ENCODE data around the gene LRRTM4.

The LRRTM4 gene

DNA sequence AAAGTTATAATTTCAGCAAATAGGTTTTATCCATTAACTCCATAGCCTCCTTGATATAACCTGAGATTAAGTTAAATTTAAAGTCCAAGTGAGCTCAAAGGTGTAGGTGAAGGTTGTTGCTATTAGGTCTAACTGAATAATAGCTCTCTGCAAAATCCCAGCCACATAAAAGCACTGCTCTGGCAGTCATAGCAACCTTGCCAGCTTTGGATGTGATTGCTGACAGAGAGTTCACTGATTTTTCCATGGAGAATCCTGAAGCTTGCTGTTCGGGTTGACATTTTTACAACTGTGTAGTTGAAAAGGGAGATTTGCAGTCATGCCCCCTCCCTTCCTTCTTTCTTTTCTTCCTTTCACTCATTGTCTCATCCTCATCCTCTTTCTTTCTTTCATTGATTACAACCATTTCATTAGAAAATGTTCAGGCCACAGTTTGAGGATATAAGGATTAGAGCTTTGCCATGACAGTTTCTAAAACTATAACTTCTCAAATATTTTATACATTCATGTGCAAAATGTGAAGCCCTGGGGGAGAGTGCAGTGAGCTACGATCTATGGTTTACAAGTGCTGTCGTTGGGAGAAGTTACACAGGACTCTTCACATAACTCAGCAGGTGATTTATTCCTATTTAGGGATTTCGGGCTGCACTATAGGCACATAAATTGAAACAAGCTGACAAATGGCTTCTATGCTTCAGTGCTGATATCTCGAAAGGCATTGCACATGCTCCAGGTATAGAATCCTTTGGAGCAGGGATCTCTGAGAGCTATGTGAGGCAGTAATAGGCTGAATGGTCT is 193.8 kb downstream of the LRRTM4 start:
- no peak for DNase-seq
- 82% methylated on average over 4 of the region's 5 CpGs for WGBS (ENCODE audit: insufficient coverage)
- POLR2A ChIA-PET, result no interaction called here

DNA sequence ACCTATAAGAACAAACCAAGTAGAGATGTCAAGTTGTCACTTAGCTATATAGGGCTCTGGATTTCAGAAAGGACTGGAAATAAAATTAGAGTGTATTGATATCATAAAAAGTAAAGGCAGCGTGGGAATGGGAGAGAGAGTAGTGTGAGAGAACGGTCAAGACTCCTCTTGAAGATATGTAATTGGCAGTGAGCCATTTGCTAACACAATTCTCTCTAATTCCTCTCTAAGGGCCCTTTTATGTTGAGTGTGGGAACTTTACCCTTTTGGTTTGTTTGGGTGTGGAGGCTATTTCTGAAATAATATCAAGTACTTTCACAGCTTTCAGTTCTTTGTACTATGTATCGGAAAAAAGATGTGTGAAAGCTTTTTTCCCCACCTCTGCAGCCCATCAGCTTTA is 196.8 kb downstream of the LRRTM4 start:
- ChIA-PET POLR2A (no interaction called here), CTCF (no interaction called here)
- Histone ChIP-seq H3K4me1 (ENCODE audit: control extremely low read depth in 1 of 4, control insufficient read depth in 4 of 4, insufficient read depth in 4 of 4, low read length in 3 of 4) (no peaks in the 10 kb centered on the region), H3K9me3 (ENCODE audit: control extremely low read depth in 1 of 5, control insufficient read depth in 4 of 5, insufficient read depth in 2 of 5, low read depth in 1 of 5, low read length in 4 of 5) (no peaks in the 10 kb centered on the region), H3K4me3 (ENCODE audit: control insufficient read depth in 1 of 7, extremely low read depth in 1 of 7, insufficient read depth in 4 of 7, low read depth in 2 of 7, low read length in 6 of 7) (no peak overlapping the region), H3K36me3 (ENCODE audit: control insufficient read depth in 4 of 4, insufficient read depth in 4 of 4, low read length in 3 of 4) (no peaks in the 10 kb centered on the region), H3K27me3 (replicated peaks in 2 of 5; ENCODE audit: control insufficient read depth in 4 of 5, insufficient read depth in 5 of 5, low read length in 4 of 5) (no peaks in the 10 kb centered on the region), H3K27ac (ENCODE audit: insufficient read depth in 1 of 2, low read depth in 1 of 2, low read length in 2 of 2, poor library complexity in 1 of 2, severe bottlenecking in 2 of 2) (no peak overlapping the region)
- no peak for DNase-seq
- 100% methylated on average over 1 of the region's 3 CpGs for WGBS (ENCODE audit: insufficient coverage)

More for the DNA sequence above, 193.8 kb downstream of the LRRTM4 start:
- Histone ChIP-seq H3K27me3 (replicated peaks in 2 of 5; ENCODE audit: control insufficient read depth in 4 of 5, insufficient read depth in 5 of 5, low read length in 4 of 5) (no peaks in the 10 kb centered on the region), H3K9me3 (ENCODE audit: control extremely low read depth in 1 of 5, control insufficient read depth in 4 of 5, insufficient read depth in 2 of 5, low read depth in 1 of 5, low read length in 4 of 5) (no peaks in the 10 kb centered on the region), H3K4me1 (ENCODE audit: control extremely low read depth in 1 of 4, control insufficient read depth in 4 of 4, insufficient read depth in 4 of 4, low read length in 3 of 4) (no peaks in the 10 kb centered on the region), H3K27ac (ENCODE audit: insufficient read depth in 1 of 2, low read depth in 1 of 2, low read length in 2 of 2, poor library complexity in 1 of 2, severe bottlenecking in 2 of 2) (no peak overlapping the region), H3K4me3 (ENCODE audit: control insufficient read depth in 1 of 7, extremely low read depth in 1 of 7, insufficient read depth in 4 of 7, low read depth in 2 of 7, low read length in 6 of 7) (no peak overlapping the region), H3K36me3 (ENCODE audit: control insufficient read depth in 4 of 4, insufficient read depth in 4 of 4, low read length in 3 of 4) (no peaks in the 10 kb centered on the region)
- CTCF ChIA-PET, result no interaction called here

DNA sequence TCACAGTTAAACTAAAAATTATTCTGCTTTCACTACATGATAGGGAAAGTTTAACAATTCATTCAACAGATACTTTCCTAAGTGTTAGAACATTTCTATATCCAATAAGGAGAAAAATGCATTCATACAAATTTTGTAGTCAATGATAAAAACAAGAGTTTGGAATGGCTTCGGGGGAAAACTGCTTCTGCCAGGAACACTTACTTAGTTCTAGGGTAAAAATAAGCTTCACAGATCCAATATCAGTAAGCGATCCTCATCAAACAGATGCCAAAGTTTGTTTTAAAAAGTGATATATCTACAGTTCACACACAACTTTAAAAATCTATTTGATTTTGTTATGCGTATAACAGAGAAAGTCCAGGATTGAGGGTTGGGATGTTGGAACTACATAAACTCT is 199.7 kb downstream of the LRRTM4 start:
- no peaks in the 10 kb centered on the region for H3K36me3 ChIP-seq (ENCODE audit: control insufficient read depth in 4 of 4, insufficient read depth in 4 of 4, low read length in 3 of 4)
- no peaks in the 10 kb centered on the region for H3K27me3 ChIP-seq (replicated peaks in 2 of 5; ENCODE audit: control insufficient read depth in 4 of 5, insufficient read depth in 5 of 5, low read length in 4 of 5)
- DNase-seq, result no peak
- POLR2A ChIA-PET, result no interaction called here
- H3K27ac ChIP-seq (ENCODE audit: insufficient read depth in 1 of 2, low read depth in 1 of 2, low read length in 2 of 2, poor library complexity in 1 of 2, severe bottlenecking in 2 of 2), result no peak overlapping the region
- CTCF ChIA-PET, result no interaction called here
- H3K4me3 ChIP-seq (ENCODE audit: control insufficient read depth in 1 of 7, extremely low read depth in 1 of 7, insufficient read depth in 4 of 7, low read depth in 2 of 7, low read length in 6 of 7), result no peak overlapping the region
- no peaks in the 10 kb centered on the region for H3K4me1 ChIP-seq (ENCODE audit: control extremely low read depth in 1 of 4, control insufficient read depth in 4 of 4, insufficient read depth in 4 of 4, low read length in 3 of 4)
- H3K9me3 ChIP-seq (ENCODE audit: control extremely low read depth in 1 of 5, control insufficient read depth in 4 of 5, insufficient read depth in 2 of 5, low read depth in 1 of 5, low read length in 4 of 5), result no peaks in the 10 kb centered on the region
- no CpG with 5 or more reads among the region's 3 CpGs for WGBS (ENCODE audit: insufficient coverage)

DNA sequence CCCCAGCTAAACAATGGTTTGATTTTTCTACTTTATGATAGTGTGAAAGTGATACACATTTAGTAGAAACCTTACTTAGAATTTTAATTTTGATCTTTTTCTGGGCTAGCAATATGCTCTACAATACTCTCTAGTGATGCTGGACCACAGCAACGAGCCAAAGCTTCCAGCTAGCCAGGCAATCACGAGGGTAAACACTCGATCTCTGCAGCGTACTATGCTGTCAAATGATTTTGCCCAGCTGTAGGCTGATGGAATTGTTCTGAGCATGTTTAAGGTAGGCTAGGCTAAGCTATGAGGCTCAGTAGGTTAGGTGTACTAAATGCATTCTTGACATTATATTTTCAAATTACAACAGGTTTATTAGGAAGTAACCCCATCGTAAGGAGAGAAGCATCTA is 207.5 kb downstream of the LRRTM4 start:
- no peak for DNase-seq
- Histone ChIP-seq H3K9me3 (ENCODE audit: control extremely low read depth in 1 of 5, control insufficient read depth in 4 of 5, insufficient read depth in 2 of 5, low read depth in 1 of 5, low read length in 4 of 5) (no peaks in the 10 kb centered on the region), H3K4me1 (ENCODE audit: control extremely low read depth in 1 of 4, control insufficient read depth in 4 of 4, insufficient read depth in 4 of 4, low read length in 3 of 4) (no peaks in the 10 kb centered on the region), H3K27me3 (replicated peaks in 2 of 5; ENCODE audit: control insufficient read depth in 4 of 5, insufficient read depth in 5 of 5, low read length in 4 of 5) (no peaks in the 10 kb centered on the region), H3K27ac (ENCODE audit: insufficient read depth in 1 of 2, low read depth in 1 of 2, low read length in 2 of 2, poor library complexity in 1 of 2, severe bottlenecking in 2 of 2) (no peak overlapping the region), H3K4me3 (ENCODE audit: control insufficient read depth in 1 of 7, extremely low read depth in 1 of 7, insufficient read depth in 4 of 7, low read depth in 2 of 7, low read length in 6 of 7) (no peak overlapping the region), H3K36me3 (ENCODE audit: control insufficient read depth in 4 of 4, insufficient read depth in 4 of 4, low read length in 3 of 4) (no peaks in the 10 kb centered on the region)
- ChIA-PET POLR2A (no interaction called here), CTCF (no interaction called here)
- WGBS (ENCODE audit: insufficient coverage), result no CpG with 5 or more reads among the region's 5 CpGs

DNA sequence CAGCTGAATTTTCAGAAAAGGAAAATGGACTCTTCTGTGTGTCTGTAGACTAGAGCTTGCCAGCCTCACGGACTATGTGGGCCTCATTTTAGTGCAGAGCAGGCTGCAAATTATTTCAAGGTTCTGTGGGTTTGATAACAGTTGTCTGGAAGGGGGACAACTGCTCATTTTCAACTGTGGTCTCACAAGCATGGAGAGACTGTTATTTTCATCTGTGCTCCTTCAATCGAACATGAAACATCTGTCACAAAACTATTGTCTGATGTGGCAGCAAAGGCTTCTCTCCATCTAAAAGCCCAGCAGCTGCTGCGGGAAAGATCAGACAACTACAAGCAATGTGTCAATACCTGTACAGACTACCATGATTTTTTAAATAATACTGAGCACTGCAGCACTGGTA is 211.8 kb downstream of the LRRTM4 start:
- H3K4me1 ChIP-seq (ENCODE audit: control extremely low read depth in 1 of 4, control insufficient read depth in 4 of 4, insufficient read depth in 4 of 4, low read length in 3 of 4), result no peaks in the 10 kb centered on the region
- CTCF ChIA-PET, result no interaction called here
- WGBS (ENCODE audit: insufficient coverage), result 77% methylated on average over 2 of the region's 3 CpGs
- no peaks in the 10 kb centered on the region for H3K9me3 ChIP-seq (ENCODE audit: control extremely low read depth in 1 of 5, control insufficient read depth in 4 of 5, insufficient read depth in 2 of 5, low read depth in 1 of 5, low read length in 4 of 5)
- no peaks in the 10 kb centered on the region for H3K36me3 ChIP-seq (ENCODE audit: control insufficient read depth in 4 of 4, insufficient read depth in 4 of 4, low read length in 3 of 4)
- DNase-seq, result no peak
- POLR2A ChIA-PET, result no interaction called here
- H3K27me3 ChIP-seq (replicated peaks in 2 of 5; ENCODE audit: control insufficient read depth in 4 of 5, insufficient read depth in 5 of 5, low read length in 4 of 5), result no peaks in the 10 kb centered on the region
- no peak overlapping the region for H3K27ac ChIP-seq (ENCODE audit: insufficient read depth in 1 of 2, low read depth in 1 of 2, low read length in 2 of 2, poor library complexity in 1 of 2, severe bottlenecking in 2 of 2)
- H3K4me3 ChIP-seq (ENCODE audit: control insufficient read depth in 1 of 7, extremely low read depth in 1 of 7, insufficient read depth in 4 of 7, low read depth in 2 of 7, low read length in 6 of 7), result no peak overlapping the region

DNA sequence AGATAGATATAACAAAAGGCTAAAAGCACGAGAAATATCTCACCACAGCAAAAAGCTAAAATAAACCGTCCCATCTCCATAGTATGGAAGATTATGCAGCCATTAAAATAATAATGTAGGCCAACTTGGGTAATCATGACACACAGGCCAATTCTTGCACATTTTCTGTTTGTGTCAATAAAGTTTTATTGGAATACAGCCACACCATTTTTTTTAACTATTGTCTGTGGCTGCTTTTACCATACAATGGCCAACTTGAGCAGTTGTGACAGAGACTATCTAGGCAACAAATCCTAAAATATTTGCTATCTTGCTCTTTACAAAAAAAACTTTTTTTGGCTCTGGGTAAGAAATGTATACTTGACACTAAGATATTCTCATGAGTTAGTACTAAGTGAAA is 212.5 kb downstream of the LRRTM4 start:
- ChIA-PET POLR2A (no interaction called here), CTCF (no interaction called here)
- no peaks in the 10 kb centered on the region for H3K9me3 ChIP-seq (ENCODE audit: control extremely low read depth in 1 of 5, control insufficient read depth in 4 of 5, insufficient read depth in 2 of 5, low read depth in 1 of 5, low read length in 4 of 5)
- no peaks in the 10 kb centered on the region for H3K36me3 ChIP-seq (ENCODE audit: control insufficient read depth in 4 of 4, insufficient read depth in 4 of 4, low read length in 3 of 4)
- WGBS (ENCODE audit: insufficient coverage), result no CpG with 5 or more reads among the region's 2 CpGs
- no peak for DNase-seq
- no peaks in the 10 kb centered on the region for H3K4me1 ChIP-seq (ENCODE audit: control extremely low read depth in 1 of 4, control insufficient read depth in 4 of 4, insufficient read depth in 4 of 4, low read length in 3 of 4)
- no peak overlapping the region for H3K27ac ChIP-seq (ENCODE audit: insufficient read depth in 1 of 2, low read depth in 1 of 2, low read length in 2 of 2, poor library complexity in 1 of 2, severe bottlenecking in 2 of 2)
- no peaks in the 10 kb centered on the region for H3K27me3 ChIP-seq (replicated peaks in 2 of 5; ENCODE audit: control insufficient read depth in 4 of 5, insufficient read depth in 5 of 5, low read length in 4 of 5)
- no peak overlapping the region for H3K4me3 ChIP-seq (ENCODE audit: control insufficient read depth in 1 of 7, extremely low read depth in 1 of 7, insufficient read depth in 4 of 7, low read depth in 2 of 7, low read length in 6 of 7)

DNA sequence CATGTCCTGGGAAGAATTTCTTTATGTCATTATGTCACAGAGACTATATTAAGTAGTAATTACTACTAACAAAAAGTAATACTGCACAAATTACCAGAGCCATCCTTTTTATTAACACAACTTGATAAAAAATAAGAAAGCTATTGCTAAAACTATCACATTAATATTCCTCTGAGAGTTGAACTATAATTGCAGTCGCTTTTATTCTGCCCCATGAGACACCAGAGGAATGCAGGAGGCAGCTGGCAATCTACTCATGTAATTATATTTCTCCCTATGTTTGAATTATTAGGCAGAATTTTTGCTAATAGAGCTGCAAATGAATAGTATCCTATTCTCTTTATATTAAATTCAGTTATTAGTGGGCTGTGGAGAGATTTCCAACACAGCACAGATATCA is 220.7 kb downstream of the LRRTM4 start:
- CTCF ChIA-PET, result no interaction called here
- WGBS (ENCODE audit: insufficient coverage), result no CpG with 5 or more reads among the region's 1 CpG
- Histone ChIP-seq H3K4me3 (ENCODE audit: control insufficient read depth in 1 of 7, extremely low read depth in 1 of 7, insufficient read depth in 4 of 7, low read depth in 2 of 7, low read length in 6 of 7) (no peak overlapping the region), H3K27me3 (replicated peaks in 2 of 5; ENCODE audit: control insufficient read depth in 4 of 5, insufficient read depth in 5 of 5, low read length in 4 of 5) (no peaks in the 10 kb centered on the region), H3K27ac (ENCODE audit: insufficient read depth in 1 of 2, low read depth in 1 of 2, low read length in 2 of 2, poor library complexity in 1 of 2, severe bottlenecking in 2 of 2) (no peak overlapping the region), H3K36me3 (ENCODE audit: control insufficient read depth in 4 of 4, insufficient read depth in 4 of 4, low read length in 3 of 4) (no peaks in the 10 kb centered on the region), H3K9me3 (ENCODE audit: control extremely low read depth in 1 of 5, control insufficient read depth in 4 of 5, insufficient read depth in 2 of 5, low read depth in 1 of 5, low read length in 4 of 5) (no peaks in the 10 kb centered on the region), H3K4me1 (ENCODE audit: control extremely low read depth in 1 of 4, control insufficient read depth in 4 of 4, insufficient read depth in 4 of 4, low read length in 3 of 4) (no peaks in the 10 kb centered on the region)
- DNase-seq, result no peak
- POLR2A ChIA-PET, result no interaction called here
